Body of pancreas (tissue), 4 donors: ENCODE measurements around the gene NPC2. TPM values are rescaled to one million over a fixed set of nuclear protein-coding genes. Genes with fewer than 3 reads are reported as not detected.

Experiments
- ATAC-seq: fragments of 150-250 bp; one replicate; pipeline ENCODE4 v1.9.1; 2016
- DNase-seq, 4 donors: peaks; one replicate each; pipeline ENCODE4 v3.0.0-alpha.2; 2019
- H3K27ac ChIP-seq, 4 donors: fragments of 200-600 bp; sonication (generic); 1 replicate in 3 of 4; 2 replicates in 1 of 4; pipeline versions ENCODE4 v1.5.1 to v1.6.1; 2016 to 2019; ENCODE audit warnings: mild to moderate bottlenecking in 1 of 4, mixed read lengths in 1 of 4, moderate library complexity in 1 of 4
- H3K27me3 ChIP-seq, 2 donors: fragments of 200-600 bp; sonication (generic); one replicate each; pipeline ENCODE4 v1.6.0; 2016; ENCODE audit warnings: mild to moderate bottlenecking in 1 of 2
- H3K36me3 ChIP-seq, 2 donors: fragments of 200-600 bp; sonication (generic); replicated peaks in 1 of 2; 2 replicates each; pipeline ENCODE4 v1.5.1; 2016; ENCODE audit warnings: low read depth in 2 of 2; ENCODE audit not compliant: insufficient read depth in 1 of 2
- H3K4me1 ChIP-seq: fragments of 200-600 bp; sonication (generic); one replicate; pipeline ENCODE4 v1.6.0; 2016
- H3K4me3 ChIP-seq, 2 donors: fragments of 200-600 bp; sonication (generic); 1 replicate in 1 of 2; 2 replicates in 1 of 2; pipeline ENCODE4 v1.5.1; 2016 to 2019
- H3K9me3 ChIP-seq, 3 donors: fragments of 200-600 bp; sonication (generic); 1 replicate in 2 of 3; 2 replicates in 1 of 3; pipeline ENCODE4 v1.5.1; 2016
- POLR2A ChIP-seq, 3 donors: fragments of 450-650 bp; IDR thresholded peaks; one replicate each; pipeline ENCODE4 v1.6.1; 2016; ENCODE audit warnings: antibody characterized with exemption in 3 of 3, mild to moderate bottlenecking in 2 of 3
- WGBS, 2 donors: methylation state at CpG; one replicate each; pipeline ENCODE4 v1.1.5; 2017; 5-methylcytosine and 5-hydroxymethylcytosine counted together
- intact Hi-C: fragments of 100-400 bp; cut with DNase I; formaldehyde crosslinking; loops from one replicate; pipeline ENCODE4 v1.15.1; 2023
- total RNA-seq, 2 donors: library from RNA; depleted of rRNA; stranded (reverse); fragments of >200 nt; gene quantifications; one replicate each; pipeline ENCODE4 v1.1.0, GENCODE V29; 2016
- TF ChIP-seq, protein P1 (sequence below), 7 experiments: fragments of 450-650 bp in 4 of 7; fragments of 200-600 bp in 3 of 7; sonication (generic) in 3 of 7; IDR thresholded peaks; one replicate each; pipeline ENCODE4 v1.5.1; 2016 to 2019; ENCODE audit warnings: antibody characterized with exemption in 7 of 7

NPC2 gene
- total RNA-seq, 2 donors from 2014 or later = 97.5 to 130 TPM

DNA sequence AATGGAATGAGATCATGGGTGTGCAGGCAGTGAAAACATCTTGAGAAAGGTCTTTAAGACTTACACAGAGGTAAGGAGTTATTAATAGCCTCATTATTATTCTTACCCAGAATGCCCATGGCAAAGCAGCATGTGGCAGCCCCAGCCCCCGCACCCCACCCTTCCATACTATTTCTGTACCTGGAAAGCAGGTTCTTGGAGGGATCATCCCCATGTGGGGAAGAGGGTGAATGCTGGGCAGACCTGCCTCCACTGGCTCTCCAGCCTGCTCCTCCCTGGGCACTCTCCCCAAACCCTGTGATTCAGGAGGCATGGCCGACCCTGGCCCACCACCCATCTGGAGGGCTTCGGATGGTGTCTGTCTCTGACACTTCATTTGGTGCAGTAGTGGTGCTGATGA, 28.3 kb downstream of the NPC2 start:
- H3K27me3 ChIP-seq = no peaks in the 10 kb centered on the region
- WGBS, 2 donors = 66 to 68% methylated on average over 2 to 3 of the region's 3 CpGs
- DNase-seq (no peak), ATAC-seq (no peak)
- no peaks in the 10 kb centered on the region for H3K4me1 ChIP-seq
- no peak for TF ChIP-seq POLR2A (IDR thresholded peaks at IDR 0.05)
- TF ChIP-seq, protein P1, sequence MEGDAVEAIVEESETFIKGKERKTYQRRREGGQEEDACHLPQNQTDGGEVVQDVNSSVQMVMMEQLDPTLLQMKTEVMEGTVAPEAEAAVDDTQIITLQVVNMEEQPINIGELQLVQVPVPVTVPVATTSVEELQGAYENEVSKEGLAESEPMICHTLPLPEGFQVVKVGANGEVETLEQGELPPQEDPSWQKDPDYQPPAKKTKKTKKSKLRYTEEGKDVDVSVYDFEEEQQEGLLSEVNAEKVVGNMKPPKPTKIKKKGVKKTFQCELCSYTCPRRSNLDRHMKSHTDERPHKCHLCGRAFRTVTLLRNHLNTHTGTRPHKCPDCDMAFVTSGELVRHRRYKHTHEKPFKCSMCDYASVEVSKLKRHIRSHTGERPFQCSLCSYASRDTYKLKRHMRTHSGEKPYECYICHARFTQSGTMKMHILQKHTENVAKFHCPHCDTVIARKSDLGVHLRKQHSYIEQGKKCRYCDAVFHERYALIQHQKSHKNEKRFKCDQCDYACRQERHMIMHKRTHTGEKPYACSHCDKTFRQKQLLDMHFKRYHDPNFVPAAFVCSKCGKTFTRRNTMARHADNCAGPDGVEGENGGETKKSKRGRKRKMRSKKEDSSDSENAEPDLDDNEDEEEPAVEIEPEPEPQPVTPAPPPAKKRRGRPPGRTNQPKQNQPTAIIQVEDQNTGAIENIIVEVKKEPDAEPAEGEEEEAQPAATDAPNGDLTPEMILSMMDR (IDR thresholded peaks at IDR 0.05) = no peak
- no peaks in the 10 kb centered on the region for H3K9me3 ChIP-seq
- no peak overlapping the region for H3K27ac ChIP-seq
- no peaks in the 10 kb centered on the region for H3K36me3 ChIP-seq
- H3K4me3 ChIP-seq = no peak overlapping the region
- intact Hi-C loops = no loop called here

DNA sequence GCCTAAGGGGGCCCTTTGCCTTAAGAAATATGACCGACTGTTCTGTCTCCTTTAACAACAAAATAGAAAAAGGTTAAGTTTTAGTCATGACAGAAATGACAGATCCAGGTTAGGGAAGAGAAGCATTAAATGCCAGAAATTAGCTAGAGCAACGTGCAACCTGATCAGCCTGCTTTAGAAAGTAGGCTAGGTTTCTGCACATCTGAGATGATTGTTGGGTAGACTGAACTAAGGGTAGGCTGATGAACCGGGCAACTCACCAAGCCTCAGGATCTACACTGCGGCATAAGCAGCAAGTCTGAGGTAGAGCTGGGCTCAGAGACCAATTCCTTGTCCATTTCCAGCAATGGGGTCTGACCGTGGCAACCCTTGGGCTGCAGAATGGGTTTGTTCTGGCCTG, 29.4 kb downstream of the NPC2 start:
- no peak for DNase-seq

DNA sequence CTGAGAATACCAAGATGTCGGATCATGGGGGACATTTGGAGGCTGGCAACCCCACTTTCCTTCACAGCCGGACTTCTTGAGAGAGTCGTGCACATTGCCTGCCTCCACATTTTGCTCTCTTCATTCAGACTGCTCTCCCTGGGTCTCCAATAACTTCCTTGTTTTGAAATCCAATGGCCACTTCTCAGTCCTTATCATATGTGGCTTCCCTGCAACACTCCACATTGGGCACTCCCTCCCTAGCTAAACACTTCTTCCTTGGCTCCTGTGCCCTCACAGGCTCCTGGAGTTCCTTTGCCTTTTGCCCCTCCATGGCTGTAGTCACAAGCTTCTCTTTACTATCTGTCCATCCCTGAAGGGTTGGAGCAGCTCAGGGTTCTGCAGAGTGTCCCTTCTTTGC, 30.1 kb downstream of the NPC2 start:
- DNase-seq = no peak

More for the DNA sequence above, 29.4 kb downstream of the NPC2 start:
- ATAC-seq = no peak
- no peak overlapping the region for H3K4me3 ChIP-seq
- no peaks in the 10 kb centered on the region for H3K9me3 ChIP-seq
- H3K27ac ChIP-seq = no peak overlapping the region
- WGBS, 2 donors = 69 to 81% methylated on average over 5 of the region's 5 CpGs
- H3K27me3 ChIP-seq = no peaks in the 10 kb centered on the region
- TF ChIP-seq, protein P1 (IDR thresholded peaks at IDR 0.05) = no peak
- no peak for TF ChIP-seq POLR2A (IDR thresholded peaks at IDR 0.05)
- H3K36me3 ChIP-seq = no peaks in the 10 kb centered on the region
- H3K4me1 ChIP-seq = no peaks in the 10 kb centered on the region
- intact Hi-C loops = no loop called here

DNA sequence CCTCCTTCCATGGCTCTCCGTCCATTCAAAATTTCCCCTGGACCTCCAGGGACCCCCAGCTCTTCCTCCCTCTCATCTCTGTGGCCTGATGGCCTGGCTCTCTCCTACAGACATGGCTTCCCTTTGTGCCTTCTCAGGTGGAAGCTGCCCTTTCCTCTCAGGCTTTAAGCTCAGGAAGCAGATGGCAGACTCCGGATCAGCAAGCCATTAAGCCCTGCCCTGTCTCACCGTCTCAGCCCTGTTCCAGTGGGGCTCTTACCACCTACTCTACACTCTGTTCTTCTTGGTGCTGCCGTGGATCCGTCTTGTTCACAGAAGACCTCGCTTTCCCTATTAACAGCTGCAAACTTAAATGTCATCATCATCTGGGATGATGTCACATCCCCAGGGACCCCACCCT, 33.1 kb downstream of the NPC2 start:
- intact Hi-C loops = no loop called here
- Histone ChIP-seq H3K4me3 (no peak overlapping the region), H3K9me3 (no peaks in the 10 kb centered on the region), H3K27me3 (no peaks in the 10 kb centered on the region), H3K27ac (no peak overlapping the region), H3K4me1 (no peaks in the 10 kb centered on the region), H3K36me3 (no peaks in the 10 kb centered on the region)
- ATAC-seq (no peak), DNase-seq (no peak)
- TF ChIP-seq POLR2A (IDR thresholded peaks at IDR 0.05) = no peak
- TF ChIP-seq, protein P1 (IDR thresholded peaks at IDR 0.05) = no peak
- WGBS, 2 donors = 80 to 91% methylated on average over 6 of the region's 6 CpGs

More for the DNA sequence above, 30.1 kb downstream of the NPC2 start:
- Histone ChIP-seq H3K4me3 (no peak overlapping the region), H3K27me3 (no peaks in the 10 kb centered on the region), H3K36me3 (no peaks in the 10 kb centered on the region), H3K4me1 (no peaks in the 10 kb centered on the region), H3K9me3 (no peaks in the 10 kb centered on the region), H3K27ac (no peak overlapping the region)
- no peak for ATAC-seq
- 81 to 88% methylated on average over 3 of the region's 3 CpGs for WGBS, 2 donors
- intact Hi-C loops = no loop called here
- TF ChIP-seq, protein P1 (IDR thresholded peaks at IDR 0.05) = no peak
- TF ChIP-seq POLR2A (IDR thresholded peaks at IDR 0.05) = no peak

DNA sequence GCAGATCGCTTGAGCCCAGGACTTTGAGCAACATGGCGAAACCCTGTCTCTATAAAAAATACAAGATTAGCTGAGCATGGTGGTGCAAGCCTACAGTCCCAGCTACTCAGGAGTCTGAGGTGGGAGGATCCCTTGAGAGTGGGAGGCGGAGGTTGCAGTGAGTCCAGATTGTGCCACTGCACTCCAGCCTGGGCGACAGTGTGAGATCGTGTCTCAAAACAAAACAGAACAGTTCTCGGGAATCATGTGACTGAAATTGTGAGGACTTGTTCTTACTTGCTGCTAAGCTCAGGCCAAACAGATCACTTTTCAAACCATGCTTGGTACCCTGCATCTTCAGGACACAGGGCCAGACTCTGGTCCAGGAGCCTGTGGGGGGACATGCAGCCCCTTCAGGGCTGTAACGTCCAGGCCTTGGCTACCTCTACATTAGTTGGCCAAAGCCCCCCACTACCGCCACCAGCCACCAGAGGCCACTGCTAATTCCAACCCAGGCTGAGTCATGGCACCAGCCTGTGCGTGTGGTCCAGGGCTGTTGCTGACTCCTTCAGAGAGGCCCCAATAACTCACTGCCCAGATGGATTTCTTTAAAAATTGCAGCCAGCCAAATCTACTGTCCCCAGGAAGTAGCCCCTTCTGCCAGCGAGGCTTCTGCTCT, 33.7 kb downstream of the NPC2 start:
- Histone ChIP-seq H3K27me3 (no peaks in the 10 kb centered on the region), H3K36me3 (no peaks in the 10 kb centered on the region), H3K27ac (no peak overlapping the region), H3K4me3 (no peak overlapping the region), H3K9me3 (peaks cover 0 to 2% (median 0%) of the 10 kb centered on the region in 3 donors), H3K4me1 (no peaks in the 10 kb centered on the region)
- DNase-seq (peak in 1 of 4 donors; percentile 31), ATAC-seq (peak; percentile 30)
- intact Hi-C loops = no loop called here
- 62 to 68% methylated on average over 9 to 10 of the region's 10 CpGs for WGBS, 2 donors
- TF ChIP-seq, protein P1 (IDR thresholded peaks at IDR 0.05) = peak in 5 of 7 experiments; percentile 26 to 41 (median 35)
- TF ChIP-seq POLR2A (IDR thresholded peaks at IDR 0.05) = no peak
